ENCODE measurements around the gene ZNF74. TPM values are rescaled to one million over a fixed set of nuclear protein-coding genes. Genes with fewer than 3 reads are reported as not detected.
"Not testable (repeated sequence)": the region's sequence is repeated elsewhere in the genome, so short reads cannot be mapped to it uniquely, and the experiment has no call there.

ZNF74 gene
- total RNA-seq, 1 donor from 2014 or later: 26.4 TPM

DNA sequence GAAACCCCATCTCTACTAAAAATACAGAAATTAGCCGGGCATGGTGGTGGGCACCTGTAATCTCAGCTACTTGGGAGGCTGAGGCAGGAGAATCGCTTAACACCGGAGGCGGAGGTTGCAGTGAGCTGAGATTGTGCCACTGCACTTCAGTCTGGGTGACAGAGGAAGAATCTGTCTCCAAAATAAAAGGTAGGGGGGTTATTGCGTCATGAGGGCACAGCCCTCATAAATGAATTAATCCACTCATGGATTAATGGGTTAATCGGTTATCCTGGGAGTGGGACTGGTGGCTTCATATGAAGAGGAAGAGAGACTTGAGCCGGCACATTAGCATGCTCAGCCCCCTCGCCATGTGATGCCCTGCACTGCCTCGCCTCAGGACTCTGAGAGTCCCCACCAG, 25.1 kb upstream of the ZNF74 start:
- H3K4me3 ChIP-seq (ENCODE audit: low read depth, low read length); DNase-seq (ENCODE audit: low read depth): not testable (repeated sequence)

- not testable (repeated sequence) for H3K4me3 ChIP-seq (ENCODE audit: low read depth, low read length); DNase-seq (ENCODE audit: low read depth)
Measured at GRCh38 chr22:20371687-20372086, 22.3 kb upstream of the ZNF74 start.

GRCh38 chr22:20372406-20372854, 21.5 kb upstream of the ZNF74 start:
- not testable (repeated sequence) for DNase-seq (ENCODE audit: low read depth); H3K4me3 ChIP-seq (ENCODE audit: low read depth, low read length)

DNA sequence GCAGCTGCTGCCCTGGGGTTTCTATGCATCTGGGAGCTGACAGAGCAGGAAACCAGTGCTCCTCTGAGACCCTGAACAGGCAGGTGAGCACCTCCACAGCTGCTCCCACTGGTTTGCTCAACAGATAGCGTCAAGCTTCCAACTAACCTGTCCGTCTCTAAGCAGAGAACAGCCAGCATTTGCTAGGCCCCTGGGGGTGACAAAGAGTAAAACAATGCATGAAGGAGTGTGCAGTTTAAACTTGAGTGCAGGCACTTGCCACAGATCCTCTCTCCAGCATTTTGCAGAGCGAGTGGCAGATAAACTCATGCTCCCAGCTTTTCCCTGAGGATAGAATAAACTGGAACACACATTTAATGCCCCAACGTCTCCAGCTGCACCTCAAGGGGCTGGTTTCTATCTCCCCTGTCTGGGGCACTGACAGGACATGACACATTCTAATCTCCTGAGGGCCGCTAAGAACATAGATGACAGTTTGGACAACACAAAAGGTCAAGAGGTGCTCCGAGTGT, 20.7 kb upstream of the ZNF74 start:
- DNase-seq (ENCODE audit: low read depth); H3K4me3 ChIP-seq (ENCODE audit: low read depth, low read length): not testable (repeated sequence)

GRCh38 chr22:20374130-20374529, 19.8 kb upstream of the ZNF74 start:
- not testable (repeated sequence) for DNase-seq (ENCODE audit: low read depth); H3K4me3 ChIP-seq (ENCODE audit: low read depth, low read length)

DNA sequence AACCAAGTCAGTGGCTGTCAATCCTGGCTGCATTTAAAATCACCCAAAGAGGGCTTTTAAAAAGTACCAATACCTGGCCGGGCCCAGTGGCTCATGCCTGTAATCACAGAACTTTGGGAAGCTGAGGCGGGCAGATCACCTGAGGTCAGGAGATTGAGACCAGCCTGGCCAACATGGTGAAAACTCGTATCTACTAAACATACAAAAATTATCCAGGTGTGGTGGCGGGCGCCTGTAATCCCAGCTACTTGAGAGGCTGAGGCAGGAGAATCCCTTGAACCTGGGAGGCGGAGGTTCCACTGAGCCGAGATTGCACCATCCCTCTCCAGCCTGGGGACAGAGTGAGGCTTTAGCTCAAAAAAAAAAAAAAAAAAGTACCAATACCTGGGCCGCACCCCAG, 17.7 kb upstream of the ZNF74 start:
- not testable (repeated sequence) for DNase-seq (ENCODE audit: low read depth); H3K4me3 ChIP-seq (ENCODE audit: low read depth, low read length)

- not testable (repeated sequence) for DNase-seq (ENCODE audit: low read depth); H3K4me3 ChIP-seq (ENCODE audit: low read depth, low read length)
Measured at GRCh38 chr22:20376983-20377382, 17.0 kb upstream of the ZNF74 start.

DNA sequence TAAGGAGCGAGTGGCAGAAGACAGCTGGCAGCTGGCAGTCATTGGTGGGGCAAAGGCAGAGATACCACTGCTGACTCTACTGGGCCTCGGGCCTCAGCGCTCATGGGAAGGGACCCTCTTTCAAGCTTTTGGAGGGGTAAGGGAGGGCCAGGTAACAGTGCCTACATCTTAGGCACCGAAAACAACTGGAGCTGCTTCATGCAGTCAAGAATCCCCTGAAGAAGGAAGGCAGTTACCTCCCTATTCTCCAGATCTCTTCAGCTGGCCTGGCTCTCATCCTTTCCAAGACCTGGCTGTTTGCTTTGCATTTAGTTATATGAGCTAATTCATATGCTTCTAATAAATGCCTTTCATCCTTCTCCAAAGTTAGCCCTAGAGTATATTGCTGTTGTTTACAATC, 15.8 kb upstream of the ZNF74 start:
- no peak overlapping the region for H3K4me3 ChIP-seq (ENCODE audit: low read depth, low read length)
- DNase-seq (ENCODE audit: low read depth): no peak
- TF ChIP-seq CTCF (conservative IDR thresholded peaks at IDR 0.05; ENCODE audit: low read depth, low read length): no peak

DNA sequence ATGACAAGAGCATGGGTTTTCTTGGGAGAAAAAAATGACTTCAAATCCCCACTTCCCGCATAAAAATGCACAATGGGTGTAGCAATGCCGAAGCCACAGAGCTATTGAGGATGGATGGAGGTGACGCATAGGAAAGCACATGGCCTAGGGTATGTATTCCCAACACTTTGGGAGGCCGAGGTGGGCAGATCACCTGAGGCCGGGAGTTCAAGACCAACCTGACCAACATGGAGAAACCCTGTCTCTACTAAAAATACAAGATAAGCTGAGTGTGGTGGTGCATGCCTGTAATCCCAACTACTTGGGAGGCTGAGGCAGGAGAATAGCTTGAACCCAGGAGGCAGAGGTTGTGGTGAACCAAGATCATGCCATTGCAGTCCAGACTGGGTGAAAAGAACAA, 15.3 kb upstream of the ZNF74 start:
- DNase-seq (ENCODE audit: low read depth); H3K4me3 ChIP-seq (ENCODE audit: low read depth, low read length): not testable (repeated sequence)

- H3K4me3 ChIP-seq (ENCODE audit: low read depth, low read length): no peak overlapping the region
- DNase-seq (ENCODE audit: low read depth): no peak
- no peak for TF ChIP-seq CTCF (conservative IDR thresholded peaks at IDR 0.05; ENCODE audit: low read depth, low read length)
Measured at GRCh38 chr22:20380486-20380885, 13.5 kb upstream of the ZNF74 start.

DNA sequence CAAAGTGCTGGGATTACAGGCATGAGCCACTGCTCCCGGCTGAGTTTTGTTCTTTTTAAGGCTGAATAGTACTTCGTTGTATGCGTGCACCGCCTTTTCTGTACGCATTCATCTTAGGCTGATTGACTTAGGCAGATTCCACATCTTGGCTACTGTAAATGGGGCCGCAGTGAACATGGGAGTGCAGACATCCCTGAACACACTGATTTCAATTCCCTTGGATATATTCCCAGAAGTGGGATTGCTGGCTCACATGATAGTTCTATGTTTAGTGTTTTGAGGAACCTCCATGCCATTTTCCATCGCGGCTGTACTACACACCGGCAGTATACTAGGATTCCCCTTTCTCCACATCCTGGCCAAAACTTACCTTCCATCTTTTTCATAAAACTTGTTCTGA, 10.4 kb upstream of the ZNF74 start:
- no peak overlapping the region for H3K4me3 ChIP-seq (ENCODE audit: low read depth, low read length)
- no peak for TF ChIP-seq CTCF (conservative IDR thresholded peaks at IDR 0.05; ENCODE audit: low read depth, low read length)
- no peak for DNase-seq (ENCODE audit: low read depth)

GRCh38 chr22:20384171-20384570, 9.8 kb upstream of the ZNF74 start:
- no peak for DNase-seq (ENCODE audit: low read depth)
- TF ChIP-seq CTCF (conservative IDR thresholded peaks at IDR 0.05; ENCODE audit: low read depth, low read length): no peak
- no peak overlapping the region for H3K4me3 ChIP-seq (ENCODE audit: low read depth, low read length)

Data from epithelial cell of proximal tubule (primary cell).